Heart right ventricle (tissue), 16 donors: ENCODE results near the gene STOML3. TPM values are rescaled to one million over a fixed set of nuclear protein-coding genes. Genes with fewer than 3 reads are reported as not detected.

ENCODE experiments used
- ATAC-seq, 8 donors: fragments of 200-7000 bp; cut with Tn5 transposase; one replicate each; pipeline ENCODE4 v1.9.1; 2020; ENCODE audit warnings: mild to moderate bottlenecking in 8 of 8, moderate library complexity in 8 of 8, moderate number of reproducible peaks in 1 of 8
- DNase-seq, 2 donors: peaks; one replicate each; pipeline ENCODE4 v3.0.0-alpha.2; 2020
- H3K27ac ChIP-seq, 10 donors: fragments of 200-600 bp; sonication (generic) in 2 of 10; one replicate each; pipeline versions ENCODE4 v1.5.0 to v1.8.0; 2020 to 2022; ENCODE audit warnings: mild to moderate bottlenecking in 3 of 10
- H3K27me3 ChIP-seq, 7 donors: fragments of 200-600 bp; one replicate each; pipeline ENCODE4 v1.8.0; 2021 to 2022; ENCODE audit warnings: mild to moderate bottlenecking in 2 of 7
- H3K36me3 ChIP-seq, 9 donors: fragments of 200-600 bp; sonication (generic) in 1 of 9; one replicate each; pipeline versions ENCODE4 v1.5.0 to v1.8.0; 2020 to 2022; ENCODE audit warnings: mild to moderate bottlenecking in 2 of 9
- H3K4me1 ChIP-seq, 9 donors: fragments of 200-600 bp; sonication (generic) in 1 of 9; one replicate each; pipeline versions ENCODE4 v1.5.0 to v1.8.0; 2020 to 2022; ENCODE audit warnings: mild to moderate bottlenecking in 4 of 9
- H3K4me3 ChIP-seq, 10 donors: fragments of 200-600 bp; sonication (generic) in 2 of 10; one replicate each; pipeline versions ENCODE4 v1.5.0 to v1.8.0; 2020 to 2022; ENCODE audit warnings: mild to moderate bottlenecking in 7 of 10, moderate library complexity in 2 of 10
- H3K9me3 ChIP-seq, 11 donors: fragments of 200-600 bp in 10 of 11; sonication (generic) in 2 of 11; one replicate each; pipeline versions ENCODE4 v1.5.0 to v1.8.0; 2013 to 2022; ENCODE audit warnings: mild to moderate bottlenecking in 2 of 11, control low read depth in 1 of 11, moderate library complexity in 1 of 11
- CTCF ChIP-seq, 9 donors: fragments of 200-600 bp; sonication (generic) in 2 of 9; IDR thresholded peaks; one replicate each; pipeline versions ENCODE4 v1.5.0 to v1.8.0; 2021 to 2022; ENCODE audit warnings: antibody characterized with exemption in 9 of 9, mild to moderate bottlenecking in 5 of 9, moderate library complexity in 1 of 9
- whole genome bisulfite sequencing, 2 donors: extraction: QIAGEN DNeasy Blood & Tissue Kit; methylation state at CpG; one replicate each; pipeline ENCODE4 v1.1.7; 2013; ENCODE audit warnings: inconsistent platforms in 1 of 2; 5-methylcytosine and 5-hydroxymethylcytosine counted together
- intact Hi-C, 10 donors: fragments of 100-400 bp; cut with DNase I; formaldehyde crosslinking; loops; one replicate each; pipeline versions ENCODE4 v1.11.1 to v1.14.2; 2022
- polyA plus RNA-seq, 2 donors: library from polyadenylated mRNA; stranded (reverse); fragments of 200-250 nt; gene quantifications; one replicate each; pipeline ENCODE4 v1.2.3, GENCODE V29; 2013
- total RNA-seq, 10 donors: library from RNA; stranded (reverse); fragmentation: NEBNext Ultra II Directional in 3 of 10; extraction: Animal tissue kit (Norgen Biotek cat#: 25700) in 3 of 10; gene quantifications; one replicate each; pipeline versions ENCODE4 v1.2.1 to v1.2.4, GENCODE V29; 2021 to 2023
- donor health status: Arrhythmogenic right ventricular cardiomyopathy.
- donor health status: ischemic (EF 13 %, LVEDD 7.1; RV severe dilation, severe dysfunction).
- donor health status: healthy with polysubstance abuse.
- donor health status: DM: no; HTN: yes; CAD: no.
- donor health status: DM: no; HTN: no; CAD: no.
- donor health status: ischemic (EF 25% LVEDD 6.9; RV normal size, moderate dysfunction).
- donor health status: ischemic (EF 25% LVEDD 5.7; RV mildly dilated, moderate dysfunction).
- donor health status: healthy.
- donor health status: DM: yes; HTN: yes; CAD: no.
- donor health status: Ischemic cardiomyopathy.
- donor health status: ischemic (EF 35%, LVEDD 5.7; RV mildly dilated, moderate dysfunction).
- donor health status: nonischemic (EF 11% LVEDD 7.7; RV severe dilation, severe dysfunction).
- donor health status: DM: yes; HTN: yes; CAD: no.
- donor health status: PGD.
- donor health status: ischemic (EF 29% LVEDD 5.4; RV normal size, mild dysfunction).
- donor health status: nonischemic (EF 23%, LVEDD 6.1; RV moderate dilation, normal function).

Gene STOML3
- total and polyA plus RNA-seq, 12 donors: not detected

- H3K4me3 ChIP-seq: peak within 1 kb of the TSS; percentile 55 to 98 (median 92)
- DNase-seq (peak; percentile 87 to 95), ATAC-seq (peak; percentile 93 to 98 (median 97))
- H3K9me3 ChIP-seq: no peaks in the 10 kb centered on the region
- H3K27ac ChIP-seq: peak within 1 kb of the TSS; percentile 11 to 92 (median 84)
- intact Hi-C loops: no loop called here
- WGBS, 2 donors: 0% methylated on average over 41 of the region's 41 CpGs
- H3K36me3 ChIP-seq: peaks cover 0 to 21% (median 0%) of the 10 kb centered on the region in 9 donors
- TF ChIP-seq CTCF (IDR thresholded peaks at IDR 0.05): peak in 1 of 9 donors; percentile 13
- no peaks in the 10 kb centered on the region for H3K27me3 ChIP-seq
- H3K4me1 ChIP-seq: peaks cover 0 to 58% (median 51%) of the 10 kb centered on the region in 9 donors
These were observed 47.4 kb upstream of the STOML3 start, which contains the start of the genes NHLRC3 and PROSER1 for GRCh38 chr13:39037880-39038568. Gene NHLRC3, plus strand, starts transcription at chr13:39038456. Its CDS starts 184 bp downstream, at chr13:39038640. Gene PROSER1, minus strand, starts transcription at chr13:39038089. Its CDS starts 847 bp downstream, at chr13:39037242.

GRCh38 chr13:39037410-39037879 lies 46.8 kb upstream of the STOML3 start:
- no peaks in the 10 kb centered on the region for H3K9me3 ChIP-seq
- TF ChIP-seq CTCF (IDR thresholded peaks at IDR 0.05): peak in 1 of 9 donors; percentile 17
- no peak for DNase-seq
- peaks cover 0 to 58% (median 51%) of the 10 kb centered on the region in 9 donors for H3K4me1 ChIP-seq
- H3K36me3 ChIP-seq: peaks cover 0 to 26% (median 0%) of the 10 kb centered on the region in 9 donors
- WGBS, 2 donors: 0% methylated on average over 39 of the region's 39 CpGs
- peak overlapping the region; percentile 11 to 92 (median 84) for H3K27ac ChIP-seq
- H3K4me3 ChIP-seq: peak overlapping the region; percentile 55 to 98 (median 92)
- H3K27me3 ChIP-seq: no peaks in the 10 kb centered on the region
- no peak for ATAC-seq
- intact Hi-C loops: no loop called here

GRCh38 chr13:39036212-39036611 lies 45.6 kb upstream of the STOML3 start:
- ATAC-seq (no peak), DNase-seq (no peak)
- intact Hi-C loops: no loop called here
- TF ChIP-seq CTCF (IDR thresholded peaks at IDR 0.05): no peak
- Histone ChIP-seq H3K4me1 (peaks cover 0 to 58% (median 51%) of the 10 kb centered on the region in 9 donors), H3K36me3 (peaks cover 0 to 21% (median 0%) of the 10 kb centered on the region in 9 donors), H3K9me3 (no peaks in the 10 kb centered on the region), H3K4me3 (peak overlapping the region in 9 of 10 donors; percentile 77 to 98 (median 93)), H3K27me3 (no peaks in the 10 kb centered on the region), H3K27ac (peak overlapping the region in 1 of 10 donors; percentile 92)
- 2 to 4% methylated on average over 9 of the region's 9 CpGs for WGBS, 2 donors

- intact Hi-C loops: no loop called here
- DNase-seq: no peak
- Histone ChIP-seq H3K27ac (peak overlapping the region in 1 of 10 donors; percentile 92), H3K9me3 (no peaks in the 10 kb centered on the region), H3K4me3 (peak overlapping the region in 9 of 10 donors; percentile 77 to 98 (median 93)), H3K4me1 (peaks cover 0 to 54% (median 51%) of the 10 kb centered on the region in 9 donors), H3K27me3 (no peaks in the 10 kb centered on the region), H3K36me3 (peaks cover 0 to 25% (median 0%) of the 10 kb centered on the region in 9 donors)
- ATAC-seq: no peak
- 20 to 30% methylated on average over 2 of the region's 2 CpGs for WGBS, 2 donors
- TF ChIP-seq CTCF (IDR thresholded peaks at IDR 0.05): no peak
These were observed 45.2 kb upstream of the STOML3 start for GRCh38 chr13:39035799-39036198.
